ENCODE measurements around the gene GARRE1. TPM values are rescaled to one million over a fixed set of nuclear protein-coding genes. Genes with fewer than 3 reads are reported as not detected.

The GARRE1 gene
- total and polyA plus RNA-seq, 2 of the 4 experiments (the other 2 are of a cell fraction) = 13.8 to 16.9 TPM

DNA sequence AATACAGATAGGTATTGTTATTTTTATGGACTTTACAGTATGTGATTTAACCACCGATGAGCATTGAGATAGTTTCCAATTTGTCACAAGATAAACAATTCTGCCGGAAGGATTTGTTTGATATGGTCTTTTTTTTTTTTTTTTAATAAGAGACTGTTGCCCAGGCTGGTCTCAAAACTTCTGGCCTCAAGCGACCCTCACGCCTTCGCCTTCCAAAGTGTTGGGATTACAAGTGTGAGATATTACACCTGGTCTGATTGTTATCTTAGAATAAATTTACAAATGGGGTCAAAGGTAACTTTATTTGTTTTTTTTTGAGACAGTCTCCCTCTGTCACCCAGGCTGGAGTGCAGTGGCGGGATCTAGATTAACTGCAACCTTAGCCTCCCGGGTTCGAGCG, 1.2 kb downstream of the GARRE1 start:
- Histone ChIP-seq H3K4me2 (ENCODE audit: low read depth, low read length) (peak overlapping the region; percentile 96), H2AFZ (replicated peaks; ENCODE audit: low read length, poor library complexity) (no peak overlapping the region), H3K14ac (replicated peaks; ENCODE audit: low read depth, low read length) (peak overlapping the region; percentile 85), H2BK15ac (ENCODE audit: low read depth, low read length) (0 out of 3 replicates have a peak overlapping the region, but pooled peaks have one; percentile 66), H3K4me3 (ENCODE audit: insufficient read depth, low read depth, low read length) (peak overlapping the region; percentile 95), H2AK5ac (ENCODE audit: low read depth, low read length) (peak overlapping the region; percentile 83; the same call in 1 of the 2 replicates), H3K27ac (ENCODE audit: insufficient read depth, low read length) (peak overlapping the region; percentile 92; the same call in 1 of the 2 replicates), H4K5ac (ENCODE audit: low read depth, low read length) (peak overlapping the region; percentile 50; the same call in 1 of the 2 replicates), H3K79me1 (ENCODE audit: low read depth in 1 of 2, low read length in 2 of 2) (peaks cover 10 to 50% of the 10 kb centered on the region in 2 experiments; a peak in 3 of 4 replicates), H3K4me1 (ENCODE audit: control insufficient read depth, insufficient read depth, low read length) (peaks cover 5% of the 10 kb centered on the region), H4K91ac (ENCODE audit: insufficient read depth, low read depth, low read length) (peak overlapping the region; percentile 73), H3K23ac (ENCODE audit: low read depth, low read length) (peak overlapping the region; percentile 79), H3K9me1 (ENCODE audit: insufficient read depth, low read length) (peaks cover 14% of the 10 kb centered on the region), H3K36me3 (ENCODE audit: control insufficient read depth, insufficient read depth, low read length) (no peaks in the 10 kb centered on the region), H3K56ac (ENCODE audit: extremely low read depth, insufficient read depth, low read length) (peak overlapping the region; percentile 95), H3K18ac (ENCODE audit: low read depth, low read length) (peak overlapping the region; percentile 69; the same call in 1 of the 2 replicates), H2AK9ac (replicated peaks; ENCODE audit: low read depth, low read length, poor library complexity) (peak overlapping the region; percentile 84), H2BK5ac (ENCODE audit: low read depth, low read length, poor library complexity, severe bottlenecking) (peak overlapping the region; percentile 94), H2BK120ac (ENCODE audit: low read depth, low read length) (peak overlapping the region; percentile 54), H2BK20ac (ENCODE audit: low read depth, low read length) (peak overlapping the region; percentile 61), H3K27me3 (ENCODE audit: control insufficient read depth, insufficient read depth, low read length) (no peaks in the 10 kb centered on the region), H4K8ac (ENCODE audit: low read depth in 2 of 2, low read length in 2 of 2) (peak overlapping the region; percentile 54 to 68; a peak in 3 of 4 replicates), H3K9ac (ENCODE audit: low read depth, low read length) (peak overlapping the region; percentile 90), H3K4ac (ENCODE audit: low read depth, low read length) (peak overlapping the region; percentile 86), H4K20me1 (ENCODE audit: insufficient read depth, low read length) (peaks cover 6% of the 10 kb centered on the region; the same call in 1 of the 2 replicates), H3K9me3 (ENCODE audit: control insufficient read depth, insufficient read depth, low read length) (no peaks in the 10 kb centered on the region)
- ChIA-PET CTCF (no interaction called here), POLR2A (ENCODE audit: unreplicated experiment) (no interaction called here)
- ATAC-seq (ENCODE audit: low read depth) (no peak), DNase-seq (no peak)
- TF ChIP-seq POLR2A (IDR thresholded peaks at IDR 0.05; ENCODE audit: low read depth, low read length) = no peak
- TF ChIP-seq SMC3 (IDR thresholded peaks at IDR 0.05; ENCODE audit: low read depth, low read length) = no peak
- TF ChIP-seq MAZ (IDR thresholded peaks at IDR 0.05; ENCODE audit: borderline replicate concordance, low read depth, low read length) = no peak
- no peak for TF ChIP-seq RFX5 (IDR thresholded peaks at IDR 0.05; ENCODE audit: low read depth, low read length)
- TF ChIP-seq CHD1 (IDR thresholded peaks at IDR 0.05; ENCODE audit: low read depth, low read length) = no peak
- no peak for TF ChIP-seq BHLHE40 (IDR thresholded peaks at IDR 0.05; ENCODE audit: low read depth, low read length)
- TF ChIP-seq ELK1 (IDR thresholded peaks at IDR 0.05; ENCODE audit: borderline replicate concordance, low read depth, low read length) = no peak
- no peak for TF ChIP-seq FOS (IDR thresholded peaks at IDR 0.05; ENCODE audit: low read depth, low read length)
- TF ChIP-seq, protein P1, sequence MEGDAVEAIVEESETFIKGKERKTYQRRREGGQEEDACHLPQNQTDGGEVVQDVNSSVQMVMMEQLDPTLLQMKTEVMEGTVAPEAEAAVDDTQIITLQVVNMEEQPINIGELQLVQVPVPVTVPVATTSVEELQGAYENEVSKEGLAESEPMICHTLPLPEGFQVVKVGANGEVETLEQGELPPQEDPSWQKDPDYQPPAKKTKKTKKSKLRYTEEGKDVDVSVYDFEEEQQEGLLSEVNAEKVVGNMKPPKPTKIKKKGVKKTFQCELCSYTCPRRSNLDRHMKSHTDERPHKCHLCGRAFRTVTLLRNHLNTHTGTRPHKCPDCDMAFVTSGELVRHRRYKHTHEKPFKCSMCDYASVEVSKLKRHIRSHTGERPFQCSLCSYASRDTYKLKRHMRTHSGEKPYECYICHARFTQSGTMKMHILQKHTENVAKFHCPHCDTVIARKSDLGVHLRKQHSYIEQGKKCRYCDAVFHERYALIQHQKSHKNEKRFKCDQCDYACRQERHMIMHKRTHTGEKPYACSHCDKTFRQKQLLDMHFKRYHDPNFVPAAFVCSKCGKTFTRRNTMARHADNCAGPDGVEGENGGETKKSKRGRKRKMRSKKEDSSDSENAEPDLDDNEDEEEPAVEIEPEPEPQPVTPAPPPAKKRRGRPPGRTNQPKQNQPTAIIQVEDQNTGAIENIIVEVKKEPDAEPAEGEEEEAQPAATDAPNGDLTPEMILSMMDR (conservative IDR thresholded peaks at IDR 0.05; ENCODE audit: low read depth, low read length) = no peak
- in situ Hi-C loops (cut with MboI; ENCODE audit: low sequenced_read_pairs) = no loop called here
- no TSS peak for BruUV-seq (replicated peaks)
- WGBS, 2 experiments (ENCODE audit: extremely low coverage in 2 of 2, insufficient read length in 1 of 2) = 40% methylated on average over 1 of the region's 9 CpGs; no CpG with 5 or more reads in 1 of the 2 experiments
- intact Hi-C loops (cut with micrococcal nuclease) = loop anchor here (2.0 to 5.0 kb wide), 3 partner anchors 35 to 81 kb away; no protein-coding TSS in a partner anchor
- dilution Hi-C loops (cut with HindIII; ENCODE audit: low sequenced_read_pairs, unreplicated experiment) = no loop called here

Data from IMR-90 (cell line).